WTC11 (cell line): ENCODE measurements around the gene CA7.

Source experiments
- FOXP1 ChIP-seq: sonication (generic); formaldehyde crosslinking; IDR thresholded peaks from 2 replicates; pipeline ENCODE4 v1.8.0; 2022; ENCODE audit warnings: missing genetic modification reagents, mild to moderate bottlenecking, moderate library complexity, borderline replicate concordance
- NR3C1 ChIP-seq: sonication (generic); formaldehyde crosslinking; conservative IDR thresholded peaks from 2 replicates; pipeline ENCODE4 v1.8.1; 2023; ENCODE audit warnings: low read depth, mild to moderate bottlenecking, missing genetic modification reagents

DNA sequence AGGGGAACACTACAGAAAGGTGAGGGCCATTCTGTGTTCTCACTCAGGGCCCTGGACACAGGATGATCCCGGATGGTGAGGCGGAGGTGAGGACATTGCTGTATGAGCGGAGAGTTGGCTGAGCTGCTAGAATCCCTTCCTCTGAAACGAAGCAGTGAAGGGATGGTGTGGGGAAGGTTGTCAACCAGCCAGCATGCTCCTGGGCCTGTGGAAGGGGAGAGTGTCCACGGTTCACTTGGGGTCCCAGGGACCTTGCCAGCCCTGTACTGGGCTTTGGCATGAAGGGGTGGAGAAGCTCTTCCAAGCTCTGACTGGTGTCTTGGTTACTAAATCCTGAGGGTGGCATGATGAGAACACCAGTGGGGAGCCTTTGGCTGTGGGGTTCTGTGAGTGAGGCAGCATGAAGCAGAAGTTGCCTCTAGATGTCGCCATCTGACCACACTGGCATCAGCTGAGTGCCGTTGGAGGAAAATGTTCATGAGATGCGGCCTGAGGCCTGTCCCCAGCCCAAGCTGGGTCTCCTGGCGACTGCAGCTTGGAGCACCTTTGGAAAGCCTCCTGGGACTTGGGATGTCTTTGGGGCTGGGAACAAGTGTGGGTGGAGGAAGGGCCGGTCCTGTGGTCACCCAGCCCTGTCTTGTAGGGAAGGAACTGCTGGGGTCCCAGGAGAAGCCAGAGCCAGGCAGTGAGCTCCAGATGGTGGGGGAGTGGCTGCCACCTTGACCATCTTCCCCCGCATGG, 50.9 kb downstream of the CA7 start:
- TF ChIP-seq NR3C1 (CRISPR knock-in tag), result no peak
- TF ChIP-seq FOXP1 (CRISPR knock-in tag), result no peak
